Stimulated activated CD4-positive, alpha-beta T cell treated with anti-CD3 and anti-CD28 coated beads, TNF-alpha, amount 100 ng/mL, for 48 hours (primary cell): ENCODE data around the gene FBRSL1.

ENCODE experiments used
- DNase-seq, 3 donors: peaks; one replicate each; pipeline ENCODE4 v3.0.0-alpha.2; 2020; ENCODE audit warnings: low read depth in 3 of 3

The FBRSL1 gene

DNA sequence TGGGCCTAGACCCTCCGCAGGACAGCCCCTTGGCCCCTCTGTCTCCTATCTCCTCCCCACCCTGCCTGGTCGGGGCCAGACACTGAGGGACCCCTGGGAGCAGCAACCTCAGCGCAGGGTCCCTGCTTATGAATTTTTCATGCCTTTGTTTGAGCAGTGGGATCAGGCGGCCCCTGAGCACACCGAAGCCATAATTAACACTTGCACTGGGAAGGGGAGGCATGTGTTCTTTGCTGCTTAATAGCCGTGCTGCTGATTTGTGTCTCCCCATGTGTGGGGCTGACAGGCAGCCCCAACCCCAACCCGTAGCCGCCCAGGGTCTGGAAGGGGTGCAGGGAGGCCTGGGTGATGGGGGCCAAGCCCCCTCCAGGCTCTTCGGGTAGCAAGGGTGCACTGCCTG lies 52.7 kb downstream of the FBRSL1 start:
- DNase-seq: no peak

DNA sequence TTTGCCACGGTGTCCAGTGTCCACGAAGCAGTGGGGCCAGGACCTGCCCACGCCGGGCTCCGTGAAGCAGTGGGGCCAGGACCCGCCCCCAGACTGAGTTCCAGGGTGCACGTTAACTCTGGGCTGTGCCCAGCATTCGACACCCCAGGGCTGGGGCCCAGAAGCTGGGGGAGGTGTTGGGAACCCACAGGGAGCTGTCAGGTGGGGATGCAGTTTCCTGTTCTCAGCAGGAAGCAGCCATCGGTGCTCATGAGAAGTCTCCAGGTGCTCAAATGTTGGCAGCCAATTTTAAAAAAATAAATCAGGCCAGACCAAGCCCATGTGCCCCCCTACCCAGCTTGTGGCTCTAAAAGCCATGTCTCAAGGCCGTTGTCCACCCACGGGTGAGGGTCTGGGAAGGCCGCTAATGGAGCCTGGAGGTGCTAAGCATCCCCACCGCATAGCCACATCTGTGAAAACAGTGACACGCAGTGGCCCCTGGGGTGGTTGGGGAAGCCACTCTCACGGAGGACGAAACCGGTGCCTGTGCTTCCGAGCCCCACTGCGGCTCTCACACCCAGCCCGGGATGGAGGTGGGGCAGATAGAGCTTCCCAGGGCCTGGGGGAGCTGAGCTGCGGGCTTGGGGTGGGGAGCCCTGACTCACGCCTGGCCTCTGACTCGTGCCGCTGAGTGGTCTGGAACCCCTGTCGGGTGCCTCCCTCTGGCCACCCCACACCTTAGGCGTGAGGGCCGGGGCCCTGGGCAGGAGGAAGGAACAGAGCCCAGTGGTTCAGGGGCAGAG lies 53.5 kb downstream of the FBRSL1 start:
- no peak for DNase-seq

DNA sequence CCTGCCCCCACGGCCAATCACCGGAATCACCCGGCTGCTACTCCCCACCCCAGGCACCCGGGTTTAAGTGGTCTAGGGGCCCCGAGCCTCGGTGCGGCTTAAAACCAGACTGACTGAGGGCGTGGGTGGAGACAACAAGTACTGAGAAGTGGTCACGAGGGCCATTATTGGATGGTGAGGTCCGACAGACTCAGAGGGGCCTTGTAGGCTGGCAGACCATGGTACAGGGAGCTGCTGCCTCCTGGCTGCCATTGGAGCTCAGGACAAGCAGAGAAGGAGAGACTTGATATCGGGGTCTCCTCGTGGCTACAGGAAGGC lies 54.1 kb downstream of the FBRSL1 start:
- no peak for DNase-seq

DNA sequence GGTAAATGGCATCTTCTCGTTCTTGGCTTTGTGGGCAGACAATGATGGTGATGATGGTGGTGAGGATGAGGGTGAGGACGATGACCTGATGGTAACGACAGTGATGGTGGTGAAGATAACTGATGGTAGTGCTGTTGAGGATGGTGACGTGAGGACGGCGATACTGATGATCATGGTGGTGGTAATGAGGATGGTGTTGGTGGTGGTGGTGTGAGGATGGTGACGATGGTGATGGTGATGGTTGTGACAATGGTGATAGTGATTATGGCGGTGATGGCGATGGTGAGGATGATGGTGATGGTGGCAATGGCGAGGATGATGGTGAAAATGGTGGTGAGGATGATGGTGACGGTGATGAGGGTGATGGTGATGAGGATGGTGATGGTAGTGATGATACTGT lies 54.5 kb downstream of the FBRSL1 start:
- no peak for DNase-seq

DNA sequence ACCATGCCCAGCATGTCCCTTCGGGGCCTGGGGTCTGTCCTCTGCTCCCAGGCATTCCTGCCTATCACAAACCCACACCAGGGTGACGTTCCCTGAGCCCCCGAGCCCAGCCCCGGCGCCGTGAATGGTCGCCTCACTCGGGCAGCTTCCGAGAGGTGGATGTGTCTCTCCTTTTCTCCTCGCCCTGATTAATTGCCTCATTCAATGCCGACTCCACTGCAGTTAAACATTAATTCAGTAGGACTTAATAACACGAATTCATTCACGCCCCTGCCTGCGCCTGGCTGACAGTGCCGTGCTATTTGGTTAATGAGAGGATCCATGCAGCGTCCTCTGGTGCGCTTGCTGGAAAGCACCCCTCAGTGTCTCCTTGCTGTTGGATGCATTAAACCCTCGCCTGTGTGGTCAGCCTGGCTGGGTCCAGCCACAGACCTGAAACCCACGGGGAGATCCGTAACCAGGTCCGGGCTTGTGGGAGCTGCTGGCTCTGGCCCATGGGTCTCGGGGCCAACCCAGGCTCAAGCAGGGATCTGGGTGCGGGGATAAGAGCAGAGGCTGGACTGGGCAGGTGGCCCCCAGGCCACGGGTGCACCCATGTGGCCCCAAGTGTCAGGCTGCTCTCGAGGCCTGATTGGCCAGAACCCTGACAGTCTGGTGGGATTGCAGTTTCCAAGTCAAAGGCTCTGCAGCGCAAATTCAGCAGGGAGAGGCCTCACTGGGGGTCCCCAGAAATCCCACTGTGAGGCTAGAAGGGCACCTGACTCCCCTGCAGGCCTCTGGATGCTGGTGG lies 55.4 kb downstream of the FBRSL1 start:
- no peak for DNase-seq

DNA sequence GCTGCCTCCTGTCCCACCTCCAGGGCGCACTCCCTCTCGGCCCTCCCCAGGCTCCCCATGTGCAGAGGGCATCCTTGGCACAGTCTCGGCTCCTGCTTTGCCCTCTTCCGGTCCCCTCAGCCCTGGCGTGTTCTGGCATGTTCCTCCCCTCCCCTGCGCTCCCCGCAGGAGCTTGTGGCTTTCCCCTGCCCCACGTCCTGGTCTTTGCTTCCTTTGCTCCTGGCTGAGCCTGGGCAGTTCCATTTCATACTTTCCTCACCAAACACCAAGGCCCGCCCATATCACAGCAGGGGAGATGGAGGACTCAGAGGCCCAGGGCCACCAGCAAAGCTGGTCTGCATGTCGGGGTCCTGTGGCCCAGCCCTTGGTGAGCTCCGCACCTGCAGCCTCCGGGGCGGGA lies 56.0 kb downstream of the FBRSL1 start:
- DNase-seq: no peak

DNA sequence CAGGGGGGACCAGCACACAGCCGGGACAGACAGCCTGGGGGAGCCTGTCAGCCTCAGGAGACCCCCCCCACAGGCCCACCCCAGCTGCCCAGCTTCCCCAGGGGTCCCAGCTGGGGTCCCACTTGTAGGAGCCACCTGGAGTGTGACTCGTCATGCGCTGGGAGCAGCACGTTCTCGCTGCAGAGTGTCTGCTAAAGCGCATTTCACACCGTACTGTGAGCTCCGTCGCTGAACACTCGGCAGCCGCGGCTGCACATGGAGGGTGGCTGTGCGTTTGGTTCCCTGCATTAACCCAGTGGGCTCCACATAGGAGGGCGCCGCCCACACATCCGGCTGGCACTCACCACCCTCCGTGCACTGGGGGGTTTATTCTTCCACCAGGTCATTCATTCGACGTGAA lies 56.7 kb downstream of the FBRSL1 start:
- DNase-seq: no peak

DNA sequence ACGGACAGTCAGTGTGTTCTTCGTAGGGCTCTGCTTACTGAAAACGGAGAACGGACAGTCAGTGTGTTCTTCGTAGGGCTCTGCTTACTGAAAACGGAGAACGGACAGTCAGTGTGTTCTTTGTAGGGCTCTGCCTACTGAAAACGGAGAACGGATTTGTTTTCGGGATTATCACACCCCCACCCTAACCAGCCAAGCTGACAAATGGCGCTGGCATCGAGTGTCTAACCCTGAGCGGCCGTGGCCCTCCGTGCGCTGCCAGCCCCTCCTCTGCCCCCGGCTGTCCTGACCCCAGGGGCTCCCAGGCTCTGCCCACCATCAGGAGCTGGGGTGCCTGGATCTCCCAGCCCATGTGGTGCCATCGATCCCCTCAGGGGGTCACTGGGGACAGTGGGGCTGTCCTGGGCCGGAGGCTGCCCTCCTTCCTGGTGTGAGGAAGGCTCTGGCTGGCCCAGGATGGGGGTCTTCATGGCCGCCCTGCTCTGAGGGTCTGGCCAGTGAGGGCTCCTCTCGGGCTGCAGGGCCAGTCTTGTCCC lies 57.3 kb downstream of the FBRSL1 start:
- DNase-seq: no peak

DNA sequence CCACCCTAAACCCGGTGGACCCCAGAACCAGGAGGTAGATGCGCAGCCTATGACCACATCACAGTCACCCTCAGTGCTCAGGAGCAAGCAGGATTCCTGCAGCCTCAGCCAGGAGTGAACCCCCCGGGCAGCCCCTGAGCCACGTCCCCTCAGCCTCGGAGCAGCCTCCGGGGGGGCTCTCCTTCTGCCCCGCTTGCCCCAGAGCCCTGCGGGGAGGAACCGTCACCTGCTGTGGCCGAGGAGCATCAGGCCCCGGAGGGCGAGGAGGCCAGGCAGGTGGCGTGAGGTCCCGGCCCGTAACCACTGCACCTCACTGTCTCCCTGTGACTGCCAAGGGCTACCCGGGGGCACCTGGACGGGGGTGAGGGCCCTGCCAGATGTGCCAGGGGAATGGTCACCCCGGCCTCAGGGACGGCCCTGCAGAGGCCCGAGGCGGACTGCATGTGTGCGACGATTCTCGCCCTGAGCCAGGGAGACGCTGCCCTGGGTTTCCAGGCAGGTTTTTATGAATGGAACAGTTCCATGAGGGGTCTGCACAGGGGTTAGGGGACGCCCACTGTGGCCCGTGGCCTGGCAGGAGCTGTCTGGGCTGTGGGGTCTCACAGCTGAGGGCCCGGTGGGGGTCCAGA lies 58.6 kb downstream of the FBRSL1 start:
- no peak for DNase-seq

DNA sequence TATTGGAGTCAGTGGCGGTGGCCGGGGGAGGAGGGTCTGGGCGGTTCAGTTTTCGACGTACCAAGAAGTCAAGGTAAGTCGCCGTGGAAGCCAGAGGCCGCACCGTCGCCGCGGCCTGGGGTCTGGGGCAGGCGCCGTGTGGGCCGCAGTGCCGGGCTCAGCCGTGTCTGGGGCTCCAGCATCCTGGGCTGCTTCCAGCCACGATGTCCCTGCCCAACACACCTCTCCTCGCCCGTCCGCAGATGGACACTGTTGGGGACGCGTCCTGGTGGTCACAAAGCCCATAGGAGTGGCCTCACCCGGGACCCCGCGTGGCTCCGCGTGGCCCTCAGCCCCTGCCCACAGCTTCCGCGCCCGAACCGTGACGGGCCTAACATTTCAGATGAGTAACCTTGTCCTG lies 59.1 kb downstream of the FBRSL1 start:
- no peak for DNase-seq

DNA sequence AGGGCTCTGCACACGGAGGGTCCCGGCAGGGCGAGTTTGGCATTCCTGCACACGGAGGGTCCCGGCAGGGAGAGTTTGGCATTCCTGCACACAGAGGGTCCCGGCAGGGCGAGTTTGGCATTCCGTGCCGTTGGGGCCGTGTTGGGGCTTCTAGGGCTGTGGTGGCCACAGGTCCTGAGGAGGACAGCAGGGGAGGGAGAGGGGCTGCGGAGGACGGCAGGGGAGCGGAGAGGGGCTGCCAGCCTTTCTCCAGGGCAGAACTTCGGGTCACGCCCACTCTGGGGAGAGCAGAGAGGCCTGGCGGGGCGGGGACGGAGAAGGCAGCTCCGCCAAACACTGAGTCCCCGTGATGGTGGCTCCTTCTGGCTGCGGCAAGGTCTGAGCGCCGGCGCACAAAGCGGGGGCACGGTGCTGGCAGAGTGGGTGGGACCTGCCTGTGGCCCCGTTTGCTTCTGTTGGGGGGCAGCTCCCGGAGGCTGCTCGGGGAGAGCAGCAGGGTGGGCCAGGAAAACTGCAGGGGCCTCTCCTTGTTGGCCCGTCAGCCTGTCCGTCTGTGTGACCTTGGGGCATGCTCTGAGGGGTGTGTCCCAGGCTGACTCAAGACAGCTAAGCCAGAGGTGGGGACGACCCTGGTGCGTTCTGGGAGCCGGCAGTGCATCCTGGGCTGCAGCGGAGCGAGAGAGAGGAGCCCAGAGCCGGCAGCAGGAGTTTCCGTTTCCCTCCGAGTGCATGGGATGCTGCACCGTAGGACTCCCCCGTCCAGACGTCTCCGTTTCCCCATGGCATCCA lies 60.3 kb downstream of the FBRSL1 start:
- no peak for DNase-seq

DNA sequence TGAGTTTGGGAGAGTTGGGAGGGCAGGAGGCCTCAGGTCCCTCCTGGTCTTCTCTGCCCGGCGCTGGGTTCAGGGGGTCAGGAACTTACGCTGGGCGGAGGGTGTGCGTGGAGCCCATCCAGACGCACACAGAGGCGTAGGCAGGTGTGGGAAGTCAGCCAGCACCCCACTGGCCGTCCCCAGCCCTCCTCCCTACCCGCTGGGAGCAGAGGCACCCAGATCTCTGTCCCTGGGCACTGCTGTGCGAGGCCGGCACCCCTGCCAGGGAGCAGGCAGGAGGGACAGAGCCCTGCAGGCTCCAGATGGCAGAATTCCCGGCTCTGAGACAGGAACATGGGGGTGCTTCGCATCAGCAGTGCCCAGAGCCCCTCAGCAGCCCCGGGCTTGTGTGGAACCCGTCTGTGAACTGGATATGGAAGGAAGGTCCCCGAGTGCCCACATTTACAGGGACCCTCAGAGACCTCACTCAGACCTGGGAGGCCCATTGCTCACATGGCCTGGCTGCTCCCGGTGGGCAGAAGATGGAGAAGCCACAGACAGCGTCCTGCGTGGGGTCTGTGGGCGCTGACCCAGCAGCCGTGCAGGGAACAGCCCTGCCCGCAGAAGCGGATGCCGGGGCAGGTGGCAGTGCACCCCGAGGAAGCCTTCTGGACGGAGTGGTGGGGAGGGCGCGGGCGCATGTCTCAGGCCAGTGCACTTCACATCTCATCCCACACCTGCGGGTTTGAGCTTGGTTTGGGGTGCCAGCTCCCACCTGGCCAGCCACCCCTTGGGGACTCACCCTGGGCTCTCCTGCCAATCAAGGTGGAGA lies 61.1 kb downstream of the FBRSL1 start:
- DNase-seq: no peak

DNA sequence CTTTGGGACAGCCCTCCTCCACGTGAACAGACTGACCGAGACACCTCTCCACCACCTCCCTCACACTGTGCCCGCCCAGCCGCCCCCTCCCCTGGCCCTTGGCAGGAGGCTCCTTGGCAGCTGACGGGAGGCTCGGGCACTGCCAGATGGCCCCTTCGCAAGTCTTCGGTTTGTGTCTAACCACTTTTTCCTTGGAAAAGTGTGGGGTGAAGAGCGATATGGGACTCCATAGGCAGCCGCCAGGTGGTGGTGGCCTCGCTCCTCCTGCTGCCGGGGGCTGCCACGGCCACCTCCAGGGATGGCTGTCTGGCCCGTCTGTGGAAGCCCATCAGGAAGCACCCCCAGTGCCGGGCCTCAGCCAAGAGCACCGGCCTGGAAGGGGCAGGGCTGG lies 61.7 kb downstream of the FBRSL1 start:
- DNase-seq: no peak

DNA sequence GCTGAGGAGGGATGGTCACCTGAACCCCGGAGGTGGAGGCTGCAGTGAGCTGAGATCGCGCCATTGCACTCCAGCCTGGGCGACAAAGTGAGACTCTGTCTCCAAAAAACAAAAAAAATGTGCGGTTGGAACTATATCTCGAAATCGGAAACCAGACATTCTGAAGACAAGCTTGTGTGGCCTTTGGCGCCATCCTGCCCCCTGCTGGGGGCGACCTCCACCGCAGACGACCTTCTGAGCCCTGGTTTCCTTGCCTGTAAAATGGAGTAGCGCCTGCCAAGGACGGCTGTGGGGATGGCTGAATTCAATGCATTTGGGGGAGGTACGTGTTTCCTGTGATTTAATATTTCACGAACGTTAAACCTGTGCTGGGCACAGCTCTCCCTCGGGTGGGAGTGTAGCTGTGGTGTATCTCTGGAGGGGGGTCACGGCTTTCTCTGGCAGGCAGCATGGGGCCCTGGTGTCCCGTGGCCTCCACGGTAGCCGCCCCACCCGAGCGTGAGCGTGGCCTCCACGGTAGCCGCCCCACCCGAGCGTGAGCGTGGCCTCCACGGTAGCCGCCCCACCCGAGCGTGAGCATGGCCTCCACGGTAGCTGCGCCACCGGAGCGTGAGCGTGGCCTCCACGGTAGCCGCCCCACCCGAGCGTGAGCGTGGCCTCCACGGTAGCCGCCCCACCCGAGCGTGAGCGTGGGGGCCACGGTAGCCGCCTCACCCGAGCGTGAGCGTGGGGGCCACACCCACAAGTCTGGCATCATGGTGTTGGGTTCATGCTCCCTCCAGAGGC lies 65.1 kb downstream of the FBRSL1 start:
- no peak for DNase-seq

DNA sequence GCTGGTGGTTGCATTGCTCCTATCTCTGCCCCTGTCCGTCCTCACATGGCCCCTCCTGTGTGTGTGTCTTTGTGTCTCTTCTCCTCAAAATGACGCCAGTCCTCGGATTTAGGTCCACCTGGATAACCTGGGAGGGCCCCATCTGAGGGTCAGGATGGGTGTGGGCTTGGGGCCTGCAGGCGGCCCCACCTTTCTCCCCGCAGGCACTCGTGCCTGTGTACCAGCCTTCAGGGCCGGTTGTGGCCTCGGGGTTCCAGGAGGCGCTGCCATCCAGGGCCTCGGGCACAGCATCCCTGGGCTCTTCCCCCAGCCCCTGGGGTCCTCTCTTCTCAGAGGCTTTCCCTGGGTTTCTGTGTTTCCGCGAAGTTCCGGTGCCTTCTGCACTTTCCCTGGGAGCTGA lies 65.7 kb downstream of the FBRSL1 start:
- DNase-seq: no peak

DNA sequence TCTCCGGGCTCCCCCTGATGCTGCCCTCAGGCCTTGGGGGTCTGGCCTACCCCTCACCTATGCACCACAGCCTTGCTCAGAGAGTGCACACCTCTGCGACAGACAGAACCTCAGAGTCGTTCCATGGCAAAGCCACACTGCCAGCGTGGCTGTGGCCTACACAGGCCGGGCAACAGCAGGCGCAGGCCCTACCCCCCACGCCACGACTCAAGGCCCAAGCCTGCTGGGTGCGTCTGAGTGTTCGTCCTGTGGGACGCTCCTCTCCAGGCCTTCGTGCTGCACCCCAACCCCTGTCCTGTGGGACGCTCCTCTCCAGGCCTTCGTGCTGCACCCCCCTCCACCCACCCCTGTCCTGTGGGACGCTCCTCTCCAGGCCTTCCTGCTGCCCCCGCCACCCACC lies 66.3 kb downstream of the FBRSL1 start:
- DNase-seq: no peak

DNA sequence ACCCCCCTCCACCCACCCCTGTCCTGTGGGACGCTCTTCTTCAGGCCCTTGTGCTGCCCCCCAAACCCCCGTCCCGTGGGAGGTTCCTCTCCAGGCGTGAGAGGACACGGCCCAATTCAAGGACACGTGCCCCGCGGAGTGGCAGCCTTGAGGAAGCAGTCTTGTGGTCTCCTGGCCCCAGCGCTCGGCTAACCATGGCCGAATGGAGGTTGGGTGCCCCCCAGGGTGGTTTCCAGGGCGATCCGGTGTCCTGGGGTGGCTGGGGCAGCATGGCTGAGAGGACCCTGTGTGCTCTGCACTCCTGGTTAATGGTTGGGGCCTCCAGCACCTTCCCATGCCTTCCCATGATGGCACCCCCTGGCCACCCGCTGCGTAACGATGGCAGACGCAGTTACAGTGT lies 66.8 kb downstream of the FBRSL1 start:
- DNase-seq: no peak

DNA sequence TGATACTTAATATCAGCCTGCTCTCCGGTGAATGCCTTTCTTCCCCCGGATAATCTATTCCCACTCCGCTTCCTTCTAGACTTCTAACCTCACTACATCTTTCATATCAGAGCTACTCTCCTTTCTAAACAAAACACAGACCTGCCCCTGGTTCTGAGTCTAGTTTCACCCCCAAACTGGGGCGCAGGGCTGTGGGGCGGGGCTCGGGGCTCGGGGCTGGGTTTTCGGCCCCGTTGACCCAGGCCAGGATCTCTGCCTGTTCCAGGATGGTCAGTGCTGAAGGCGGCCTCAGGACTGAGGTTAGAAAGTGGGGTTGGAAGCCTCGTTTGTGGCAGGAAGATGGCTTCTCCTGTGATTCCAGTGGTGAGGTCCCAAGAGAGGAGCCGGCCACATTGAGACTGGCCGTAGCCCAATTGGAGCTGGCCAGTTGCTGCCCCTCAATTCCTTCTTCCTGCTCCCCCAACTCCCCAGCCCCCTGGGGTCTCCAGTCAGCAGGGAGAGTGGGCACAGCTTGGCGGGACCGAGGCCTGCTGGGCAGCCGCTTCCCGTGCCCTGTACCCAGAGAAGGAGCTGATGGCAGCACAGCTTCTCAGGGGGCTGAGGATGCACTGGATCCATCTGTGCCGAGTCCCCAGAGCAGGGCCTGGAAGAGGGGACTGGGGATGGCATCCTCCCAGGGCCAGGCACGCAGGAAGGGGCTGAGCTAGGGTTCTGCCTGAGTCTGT lies 67.5 kb downstream of the FBRSL1 start:
- DNase-seq: no peak

DNA sequence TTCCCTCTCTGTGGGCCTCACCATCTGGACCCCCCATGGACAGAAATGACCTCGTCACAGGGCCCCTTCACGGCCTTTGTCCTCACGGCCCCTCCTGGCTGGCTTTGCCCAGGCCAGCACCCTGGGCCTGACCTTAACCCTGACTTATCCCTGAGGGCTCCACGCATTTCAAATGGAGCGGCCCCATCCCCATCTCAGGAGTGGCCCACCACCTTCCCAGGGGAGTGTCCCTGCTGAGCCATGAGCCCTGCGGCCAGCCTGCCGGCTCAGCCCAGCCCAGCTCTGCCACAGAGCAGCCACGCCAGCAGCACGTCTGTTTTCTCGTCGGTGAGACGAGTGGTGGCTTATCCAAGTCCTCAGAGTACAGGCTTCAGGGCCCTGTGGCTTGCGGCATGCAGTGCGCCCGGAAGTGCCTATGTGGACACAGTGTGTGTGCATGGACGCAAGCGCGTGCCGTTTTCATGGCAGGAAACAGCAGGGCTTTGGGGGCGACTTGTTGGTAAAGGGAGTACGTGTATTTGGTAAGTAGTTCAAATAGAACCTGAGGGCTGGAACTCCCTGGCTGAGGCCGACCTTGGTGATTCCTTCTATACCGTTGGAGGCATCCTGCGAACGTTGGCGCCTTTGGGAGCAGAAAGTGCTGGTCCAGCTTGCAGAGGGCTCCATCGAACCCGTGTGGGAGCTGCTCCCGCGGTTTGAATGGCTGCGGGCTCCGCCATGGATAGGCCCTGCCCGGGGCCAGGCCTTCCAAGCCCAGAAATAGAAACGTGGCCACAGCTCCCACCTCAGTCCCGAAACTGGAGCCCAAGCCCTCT lies 68.3 kb downstream of the FBRSL1 start:
- no peak for DNase-seq
